ENCODE data around the gene BEX5. TPM values are rescaled to one million over a fixed set of nuclear protein-coding genes. Genes with fewer than 3 reads are reported as not detected.
"Not testable (repeated sequence)": the region's sequence is repeated elsewhere in the genome, so short reads cannot be mapped to it uniquely, and the experiment has no call there.

The BEX5 gene
- total RNA-seq, result 2.4 and 3.5 TPM in 2 replicates

DNA sequence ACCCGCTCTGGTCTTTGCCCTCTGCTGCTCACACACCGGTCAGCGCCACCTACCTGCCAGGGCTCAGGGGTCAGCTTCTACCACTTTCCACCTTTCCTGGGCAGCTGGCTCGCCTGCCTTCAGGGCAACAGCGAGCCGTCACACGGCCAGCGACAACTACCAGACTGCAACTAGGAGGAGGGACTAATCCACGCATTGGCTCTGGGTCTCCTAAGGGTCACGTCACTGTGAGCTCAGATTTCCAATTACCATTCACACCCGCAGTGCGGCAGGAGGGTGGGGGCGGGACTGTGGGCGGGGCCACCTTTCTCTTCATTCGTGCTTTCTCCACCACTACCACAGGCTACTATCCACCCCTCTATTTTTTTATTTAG is at the start of gene BEX5:
TSS of gene BEX5 (minus strand) at position 172 of the 374 bp plus-strand sequence. CDS start 1,712 bp downstream, outside the sequence.
- peak; percentile 24 for DNase-seq (ENCODE audit: low read depth, low spot score)

GRCh38 chrX:102185967-102186720 is 30.4 kb upstream of the BEX5 start:
- no peak for DNase-seq (ENCODE audit: low read depth, low spot score)

- DNase-seq (ENCODE audit: low read depth, low spot score), result no peak
These were observed 624 bp downstream of the BEX5 start for GRCh38 chrX:102154900-102155805.

DNA sequence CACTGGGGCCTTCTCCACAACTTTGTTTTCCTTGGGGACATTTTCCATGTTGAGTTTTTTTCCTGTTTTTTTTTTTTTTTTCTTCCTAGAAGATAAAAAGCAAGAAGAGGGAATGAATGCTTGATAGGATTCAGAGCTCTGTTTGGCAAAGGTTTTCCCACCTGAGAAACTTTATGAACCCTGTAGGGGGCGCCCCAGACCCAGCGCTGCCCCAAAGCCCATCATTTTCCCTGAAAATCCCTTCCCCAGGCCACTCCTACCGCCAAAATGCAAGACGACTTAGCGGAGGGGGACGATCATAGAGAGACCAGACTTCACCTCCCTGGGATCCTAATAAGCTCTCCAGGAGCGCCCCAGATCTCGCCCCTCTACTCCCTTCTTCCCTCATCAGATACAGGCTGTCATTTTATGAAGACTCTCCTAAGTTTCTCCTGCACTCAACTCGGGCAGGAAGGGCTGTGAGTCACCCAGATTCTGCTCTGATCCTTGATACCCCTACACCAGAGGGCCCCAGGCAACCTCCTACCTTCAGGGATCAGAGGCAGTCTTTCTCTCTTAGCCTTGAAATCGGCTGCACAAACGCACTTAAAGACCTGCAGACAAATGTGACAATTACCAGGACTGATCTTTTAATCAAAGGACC is 1.4 kb downstream of the BEX5 start:
- no peak for DNase-seq (ENCODE audit: low read depth, low spot score)

GRCh38 chrX:102142274-102142673 is 13.5 kb downstream of the BEX5 start, which contains the start of gene TCEAL6:
Gene TCEAL6, minus strand, starts transcription at chrX:102142481.
- not testable (repeated sequence) for DNase-seq (ENCODE audit: low read depth, low spot score)

DNA sequence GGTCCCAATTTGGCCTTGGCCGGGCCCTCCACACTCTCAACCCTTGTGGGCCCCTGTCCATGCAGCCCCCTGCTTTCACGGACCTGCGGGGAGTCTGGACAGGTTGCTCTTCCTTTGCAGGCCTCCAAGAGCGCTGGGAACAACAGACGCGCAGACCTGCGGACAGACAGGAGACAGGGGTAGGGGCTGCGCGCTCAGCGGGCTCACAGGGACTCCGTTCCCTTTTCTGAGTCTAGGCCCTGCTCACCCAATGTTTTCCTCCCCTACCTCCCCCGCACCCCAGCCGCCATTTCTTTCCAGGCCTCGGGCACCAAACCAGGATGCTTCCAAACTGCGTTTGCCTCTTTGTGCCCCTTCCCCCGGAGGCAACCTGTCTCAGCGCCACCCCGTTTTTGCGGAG is 14.1 kb downstream of the BEX5 start:
- not testable (repeated sequence) for DNase-seq (ENCODE audit: low read depth, low spot score)

DNA sequence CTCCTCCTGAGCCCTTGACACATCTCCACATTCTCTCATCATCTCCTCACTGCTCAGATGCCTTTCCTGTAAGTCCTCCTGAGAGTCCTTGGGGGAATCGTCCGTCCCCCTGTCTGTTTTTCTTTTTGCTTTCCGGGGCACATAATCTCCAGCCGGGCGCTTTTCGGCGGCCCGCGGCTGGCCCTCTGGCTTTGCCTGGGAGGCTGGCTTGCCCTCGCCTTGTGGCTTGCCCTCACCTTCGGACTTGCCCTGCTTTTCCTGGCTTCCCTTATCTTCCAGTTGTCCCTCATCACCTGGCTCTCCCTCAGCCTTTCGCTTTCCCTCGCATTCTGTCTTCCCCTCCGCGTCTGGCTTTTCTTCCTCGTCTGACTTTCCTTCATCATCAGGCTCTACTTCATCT is 14.9 kb downstream of the BEX5 start:
- not testable (repeated sequence) for DNase-seq (ENCODE audit: low read depth, low spot score)

- no peak for DNase-seq (ENCODE audit: low read depth, low spot score)
These were observed 17.7 kb downstream of the BEX5 start for GRCh38 chrX:102138064-102138463.

GRCh38 chrX:102129473-102129872 is 26.3 kb downstream of the BEX5 start:
- no peak for DNase-seq (ENCODE audit: low read depth, low spot score)

DNA sequence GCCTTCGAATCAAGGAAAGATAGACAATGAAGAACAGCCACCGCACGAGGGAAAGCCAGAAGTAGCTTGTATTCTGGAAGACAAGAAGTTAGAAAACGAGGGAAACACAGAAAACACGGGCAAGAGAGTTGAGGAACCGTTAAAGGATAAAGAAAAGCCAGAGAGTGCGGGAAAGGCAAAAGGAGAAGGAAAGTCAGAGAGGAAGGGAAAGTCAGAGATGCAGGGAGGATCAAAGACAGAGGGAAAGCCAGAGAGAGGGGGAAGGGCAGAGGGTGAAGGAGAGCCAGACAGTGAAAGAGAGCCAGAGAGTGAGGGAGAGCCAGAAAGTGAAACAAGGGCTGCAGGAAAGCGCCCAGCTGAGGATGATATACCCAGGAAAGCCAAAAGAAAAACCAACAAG is 28.9 kb downstream of the BEX5 start:
- no peak for DNase-seq (ENCODE audit: low read depth, low spot score)

DNA sequence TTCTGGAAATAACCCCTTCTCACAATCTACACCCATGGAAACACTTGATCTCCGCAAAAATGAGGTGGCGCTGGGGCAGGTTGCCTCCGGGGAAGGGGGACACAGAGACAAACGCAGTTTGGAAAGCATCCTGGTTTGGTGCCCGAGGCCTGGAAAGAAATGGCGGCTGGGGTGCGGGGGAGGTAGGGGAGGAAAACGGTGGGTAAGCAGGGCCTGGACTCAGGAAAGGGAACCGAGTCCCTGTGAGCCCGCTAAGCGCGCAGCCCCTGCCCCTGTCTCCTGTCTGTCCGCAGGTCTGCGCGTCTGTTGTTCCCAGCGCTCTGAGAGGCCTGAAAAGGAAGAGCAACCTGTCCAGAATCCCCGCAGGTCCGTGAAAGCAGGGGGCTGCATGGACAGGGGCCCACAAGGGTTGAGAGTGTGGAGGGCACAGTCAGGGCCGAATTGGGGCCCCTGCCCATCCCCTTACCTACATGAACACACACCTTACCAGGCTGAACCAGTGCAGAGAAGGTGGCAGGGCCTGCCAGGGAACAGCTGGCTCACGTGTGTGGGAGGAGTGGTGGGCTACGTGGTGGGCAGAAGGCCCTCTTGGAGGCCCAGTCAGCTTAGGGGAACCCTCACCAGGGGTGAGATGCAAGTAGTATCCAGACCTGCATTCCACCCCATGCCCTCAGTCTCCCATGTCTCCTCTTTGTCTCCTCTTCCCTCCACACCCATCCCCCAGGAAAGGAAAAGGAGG is 29.5 kb downstream of the BEX5 start:
- not testable (repeated sequence) for DNase-seq (ENCODE audit: low read depth, low spot score)

DNA sequence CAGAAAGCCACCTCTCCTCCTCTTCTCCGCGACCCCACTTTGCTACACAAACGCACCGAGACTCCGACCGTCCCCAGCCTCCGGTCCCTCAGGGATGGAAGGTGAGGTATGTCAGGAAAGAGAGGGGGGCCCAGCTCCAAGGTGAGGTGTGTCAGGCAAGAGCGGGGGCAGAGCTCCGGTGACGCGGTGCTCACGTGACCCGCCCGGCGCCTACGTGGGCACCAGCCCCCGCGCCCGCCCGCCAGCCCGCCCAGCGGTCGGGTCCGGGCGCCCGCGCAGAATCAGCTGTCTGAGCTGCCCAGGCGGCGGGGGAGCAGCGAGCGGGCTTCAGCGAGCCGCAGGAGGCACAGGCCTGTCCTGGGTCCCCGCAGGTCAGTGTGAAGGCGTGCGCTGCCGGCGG is 30.3 kb downstream of the BEX5 start, which contains the start of gene TCEAL2:
TSS of gene TCEAL2 (plus strand) at position 244 of the 400 bp plus-strand sequence. CDS start 1,152 bp downstream, outside the sequence.
- not testable (repeated sequence) for DNase-seq (ENCODE audit: low read depth, low spot score)

DNA sequence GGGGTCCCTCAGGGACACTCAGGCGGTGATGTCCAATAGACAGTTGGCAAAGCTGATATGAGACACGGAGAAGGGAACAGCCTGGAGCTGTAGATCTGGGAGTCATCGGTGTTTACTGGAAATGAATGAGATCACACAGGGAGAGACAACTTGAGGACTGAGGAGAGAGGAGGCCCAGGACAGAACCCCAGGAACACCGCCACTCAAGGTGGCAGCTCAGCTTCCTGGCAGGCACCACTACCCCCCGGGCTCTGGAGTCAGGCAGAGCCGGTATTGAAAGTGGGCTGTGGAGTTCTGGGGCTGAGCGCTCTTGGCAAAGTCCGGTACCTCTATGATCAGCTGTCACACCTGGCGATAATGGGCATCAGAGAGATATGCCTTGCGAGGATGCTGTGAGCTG is 30.8 kb downstream of the BEX5 start:
- not testable (repeated sequence) for DNase-seq (ENCODE audit: low read depth, low spot score)

GRCh38 chrX:102115748-102116147 is 40.0 kb downstream of the BEX5 start:
- DNase-seq (ENCODE audit: low read depth, low spot score), result no peak

DNA sequence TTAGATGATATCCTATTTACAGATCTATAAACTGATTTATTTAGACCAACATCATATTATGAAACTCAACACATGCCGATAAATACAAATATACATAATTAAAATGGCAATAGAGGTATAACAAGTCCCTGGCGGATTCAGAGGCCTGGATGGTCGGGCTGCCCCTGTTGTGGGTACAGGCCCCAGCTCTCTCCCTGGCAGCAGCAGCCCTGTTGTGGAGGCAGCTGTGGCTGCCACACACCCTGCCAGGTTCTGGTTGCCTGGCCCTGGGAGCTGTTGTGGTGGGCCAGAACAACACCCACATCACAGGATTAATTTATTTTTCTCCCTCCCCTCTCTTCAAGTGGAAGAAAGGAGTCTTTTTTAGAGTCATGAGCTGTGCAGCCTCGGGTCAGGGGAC is 42.4 kb downstream of the BEX5 start:
- DNase-seq (ENCODE audit: low read depth, low spot score), result no peak

Other genes with a start within 250 kb of the BEX5 start
- gene ZMAT1, start 223.9 kb downstream of the BEX5 start, total RNA-seq, result 0.95 and 1.2 TPM in 2 replicates
- 0.13 TPM in 1 of 2 replicates, not detected in the other for gene TCEAL2, start 30.3 kb downstream of the BEX5 start, total RNA-seq
- not detected in 2 replicates for gene TCEAL6, start 13.5 kb downstream of the BEX5 start, total RNA-seq
- gene TCP11X1, start 59.3 kb upstream of the BEX5 start, total RNA-seq, result not detected in 2 replicates
- gene NXF2, start 91.2 kb upstream of the BEX5 start, total RNA-seq, result not detected in 2 replicates